CD4-positive, CD25-positive, alpha-beta regulatory T cell (primary cell): ENCODE results near the gene ARHGEF11. TPM values are rescaled to one million over a fixed set of nuclear protein-coding genes. Genes with fewer than 3 reads are reported as not detected.

ENCODE experiments used
- ATAC-seq, 2 donors: fragments of 150-1000 bp; cut with Tn5 transposase; one replicate each; pipeline ENCODE4 v1.10.0; 2021; ENCODE audit warnings: low read depth in 2 of 2, moderate number of reproducible peaks in 2 of 2, moderate library complexity in 1 of 2
- DNase-seq, 3 donors: peaks; one replicate each; pipeline versions ENCODE4 v3.0.0 to v3.0.0-alpha.2; 2012 to 2022; ENCODE audit warnings: mixed read lengths in 1 of 3
- H3K27ac ChIP-seq: one replicate; pipeline ENCODE4 v1.7.0; 2013; ENCODE audit warnings: mild to moderate bottlenecking, low read length; ENCODE audit not compliant: insufficient read depth, poor library complexity, severe bottlenecking
- H3K27me3 ChIP-seq: one replicate; pipeline ENCODE4 v1.7.0; 2013; ENCODE audit warnings: low read length; ENCODE audit not compliant: control insufficient read depth, insufficient read depth
- H3K36me3 ChIP-seq: one replicate; pipeline ENCODE4 v1.7.0; 2013; ENCODE audit warnings: mild to moderate bottlenecking, low read length, moderate library complexity; ENCODE audit not compliant: control insufficient read depth, insufficient read depth
- H3K4me1 ChIP-seq: 2 replicates; pipeline ENCODE4 v1.7.0; 2013; ENCODE audit warnings: mild to moderate bottlenecking, low read length; ENCODE audit not compliant: insufficient read depth, control insufficient read depth, poor library complexity, severe bottlenecking
- H3K4me3 ChIP-seq: one replicate; pipeline ENCODE4 v1.7.0; 2013; ENCODE audit warnings: low read depth, mild to moderate bottlenecking, low read length, moderate library complexity
- H3K9me3 ChIP-seq, 2 experiments: 1 replicate in 1 of 2; 2 replicates in 1 of 2; pipeline ENCODE4 v1.7.0; 2013; ENCODE audit warnings: low read length in 2 of 2, mild to moderate bottlenecking in 1 of 2, moderate library complexity in 1 of 2; ENCODE audit not compliant: control insufficient read depth in 2 of 2
- H3K27ac Mint-ChIP-seq, 3 donors: one replicate each; pipeline ENCODE4 v1.8.0; 2020 to 2022; ENCODE audit warnings: mild to moderate bottlenecking in 3 of 3, mixed read lengths in 3 of 3, moderate library complexity in 2 of 3
- H3K27me3 Mint-ChIP-seq: one replicate; pipeline ENCODE4 v1.8.0; 2022; ENCODE audit warnings: mild to moderate bottlenecking, mixed read lengths
- H3K36me3 Mint-ChIP-seq: one replicate; pipeline ENCODE4 v1.8.0; 2020; ENCODE audit warnings: mixed read lengths
- H3K4me1 Mint-ChIP-seq, 4 donors: one replicate each; pipeline ENCODE4 v1.8.0; 2020 to 2022; ENCODE audit warnings: mixed read lengths in 4 of 4, mild to moderate bottlenecking in 1 of 4
- H3K4me3 Mint-ChIP-seq, 4 donors: one replicate each; pipeline ENCODE4 v1.8.0; 2020 to 2022; ENCODE audit warnings: mild to moderate bottlenecking in 4 of 4, mixed read lengths in 4 of 4, moderate library complexity in 3 of 4
- H3K9me3 Mint-ChIP-seq, 7 donors: one replicate each; pipeline ENCODE4 v1.8.0; 2020 to 2022; ENCODE audit warnings: mixed read lengths in 7 of 7, mild to moderate bottlenecking in 3 of 7, moderate library complexity in 2 of 7
- polyA plus RNA-seq, 4 donors: library from polyadenylated mRNA; unstranded; fragments of 300-500 nt; fragmentation: Illumina TruSeq; gene quantifications; one replicate each; pipeline ENCODE4 v1.2.3, GENCODE V29; 2021
- total RNA-seq: library from RNA; stranded (reverse); gene quantifications from one replicate; pipeline ENCODE4 v1.2.3, GENCODE V29; 2022

The ARHGEF11 gene
- total and polyA plus RNA-seq, 5 donors from 2014 or later: 18.2 to 39.4 (median 20.8) TPM

DNA sequence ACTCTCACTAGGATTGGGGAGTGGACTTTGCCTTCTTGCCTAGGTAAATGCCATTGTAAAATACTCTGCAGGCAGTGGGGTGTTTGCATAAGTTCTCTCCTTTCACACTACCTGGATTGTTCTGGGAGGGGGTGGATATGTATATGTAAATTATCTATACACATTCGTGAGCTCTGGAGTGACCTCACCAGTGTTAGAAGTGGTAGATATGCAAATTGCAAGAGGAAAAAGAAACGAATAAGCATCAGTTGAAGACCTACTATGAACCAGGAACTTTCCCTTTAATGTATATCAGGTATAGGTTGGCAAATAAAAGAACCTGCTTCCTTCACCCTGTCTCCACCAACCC, 1.5 kb upstream of the ARHGEF11 start:
- DNase-seq (no peak), ATAC-seq (no peak)

DNA sequence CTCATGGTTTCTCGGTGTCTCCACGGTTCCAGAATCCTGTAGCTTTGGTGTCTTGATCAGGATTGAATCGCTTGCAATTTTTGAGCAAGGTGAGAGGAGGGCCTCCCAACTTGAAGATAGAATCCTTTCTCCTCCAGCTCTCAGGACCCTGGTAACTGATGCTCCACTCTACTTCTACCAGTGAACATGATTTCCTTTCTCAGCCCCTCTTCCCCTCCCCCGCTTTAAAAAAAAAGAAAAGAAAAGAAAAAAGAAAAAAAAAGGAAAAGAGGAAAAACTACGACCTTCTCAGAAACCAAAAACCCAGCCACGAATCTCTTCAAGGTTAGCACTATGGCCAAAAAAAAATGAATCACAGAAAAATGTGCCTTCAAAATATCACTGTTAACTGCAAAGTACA, 1.2 kb downstream of the ARHGEF11 start:
- DNase-seq (no peak), ATAC-seq (no peak)
- H3K4me3 Mint-ChIP-seq: peak overlapping the region in 2 of 4 donors; percentile 27 to 40
- peaks cover 88% of the 10 kb centered on the region for H3K27me3 Mint-ChIP-seq
- Histone ChIP-seq H3K9me3 (no peaks in the 10 kb centered on the region), H3K36me3 (no peaks in the 10 kb centered on the region), H3K27me3 (peaks cover 51% of the 10 kb centered on the region), H3K4me1 (peaks cover 11% of the 10 kb centered on the region), H3K27ac (no peak overlapping the region), H3K4me3 (no peak overlapping the region)
- peaks cover 0 to 5% (median 0%) of the 10 kb centered on the region in 7 donors for H3K9me3 Mint-ChIP-seq
- H3K4me1 Mint-ChIP-seq: peaks cover 0 to 15% (median 9%) of the 10 kb centered on the region in 4 donors
- H3K36me3 Mint-ChIP-seq: peaks cover 4% of the 10 kb centered on the region
- no peak overlapping the region for H3K27ac Mint-ChIP-seq

More for the DNA sequence above, 1.5 kb upstream of the ARHGEF11 start:
- Histone ChIP-seq H3K27me3 (peaks cover 49% of the 10 kb centered on the region), H3K4me3 (no peak overlapping the region), H3K4me1 (peaks cover 11% of the 10 kb centered on the region), H3K27ac (no peak overlapping the region), H3K36me3 (no peaks in the 10 kb centered on the region), H3K9me3 (peaks cover 3 to 8% of the 10 kb centered on the region in 2 experiments)
- H3K27me3 Mint-ChIP-seq: peaks cover 88% of the 10 kb centered on the region
- peaks cover 0 to 15% (median 9%) of the 10 kb centered on the region in 4 donors for H3K4me1 Mint-ChIP-seq
- H3K36me3 Mint-ChIP-seq: peaks cover 4% of the 10 kb centered on the region
- no peak overlapping the region for H3K27ac Mint-ChIP-seq
- peak overlapping the region in 3 of 4 donors; percentile 37 to 81 (median 66) for H3K4me3 Mint-ChIP-seq
- peaks cover 1 to 11% (median 5%) of the 10 kb centered on the region in 7 donors for H3K9me3 Mint-ChIP-seq

DNA sequence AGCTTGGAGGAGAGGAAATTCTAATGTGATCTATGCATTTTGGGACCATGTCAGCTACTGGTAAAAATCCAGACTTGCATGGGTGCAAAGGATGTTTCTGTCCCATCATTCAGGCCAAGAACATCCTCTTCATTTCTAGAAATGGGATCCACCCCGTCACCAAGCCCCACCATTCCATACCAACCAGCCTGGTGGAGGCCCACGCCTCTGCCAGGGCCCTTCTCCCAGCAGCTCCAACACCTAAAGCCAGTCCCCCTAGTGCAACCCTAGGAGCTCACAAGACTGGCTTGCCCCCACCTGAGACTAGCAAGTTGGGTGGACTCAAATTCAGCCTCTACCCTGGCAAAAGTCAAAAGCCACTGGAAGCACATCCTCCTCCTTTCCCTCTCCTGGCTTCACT, 1.9 kb downstream of the ARHGEF11 start:
- H3K4me3 ChIP-seq: no peak overlapping the region
- H3K27ac ChIP-seq: no peak overlapping the region
- peak overlapping the region in 1 of 4 donors; percentile 12 for H3K4me3 Mint-ChIP-seq
- H3K9me3 Mint-ChIP-seq: peaks cover 0 to 5% (median 0%) of the 10 kb centered on the region in 7 donors
- H3K27ac Mint-ChIP-seq: no peak overlapping the region
- ATAC-seq (no peak), DNase-seq (no peak)
- peaks cover 88% of the 10 kb centered on the region for H3K27me3 Mint-ChIP-seq
- H3K27me3 ChIP-seq: peaks cover 51% of the 10 kb centered on the region
- no peaks in the 10 kb centered on the region for H3K36me3 ChIP-seq
- H3K4me1 ChIP-seq: peaks cover 11% of the 10 kb centered on the region
- peaks cover 0 to 15% (median 9%) of the 10 kb centered on the region in 4 donors for H3K4me1 Mint-ChIP-seq
- no peaks in the 10 kb centered on the region for H3K9me3 ChIP-seq
- peaks cover 4% of the 10 kb centered on the region for H3K36me3 Mint-ChIP-seq

DNA sequence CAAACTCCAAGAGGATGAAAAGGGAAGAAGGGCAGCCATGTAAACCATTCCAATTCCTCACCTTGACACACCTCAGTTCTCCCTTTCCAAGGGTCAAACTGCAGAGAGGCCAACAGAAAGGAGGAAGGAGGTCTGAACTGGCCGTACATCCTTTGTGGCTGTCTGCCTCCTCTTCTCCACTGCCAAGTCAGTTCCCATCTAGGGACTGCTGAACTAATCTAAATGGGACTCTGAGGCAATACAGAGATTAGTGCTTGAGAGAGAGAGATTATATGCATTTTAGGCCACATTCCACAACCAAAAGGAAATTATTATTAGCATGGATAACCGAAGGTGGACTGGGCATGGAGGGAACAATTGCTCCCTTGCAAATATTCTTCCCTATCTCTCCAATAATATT, 2.7 kb downstream of the ARHGEF11 start:
- Histone ChIP-seq H3K27me3 (peaks cover 46% of the 10 kb centered on the region), H3K4me3 (no peak overlapping the region), H3K36me3 (no peaks in the 10 kb centered on the region), H3K27ac (no peak overlapping the region), H3K4me1 (peaks cover 11% of the 10 kb centered on the region), H3K9me3 (no peaks in the 10 kb centered on the region)
- Mint-ChIP-seq H3K27ac (no peak overlapping the region), H3K4me3 (no peak overlapping the region), H3K4me1 (peaks cover 0 to 15% (median 9%) of the 10 kb centered on the region in 4 donors), H3K9me3 (peaks cover 0 to 5% (median 0%) of the 10 kb centered on the region in 7 donors), H3K27me3 (peaks cover 80% of the 10 kb centered on the region), H3K36me3 (peaks cover 4% of the 10 kb centered on the region)
- ATAC-seq (no peak), DNase-seq (no peak)

DNA sequence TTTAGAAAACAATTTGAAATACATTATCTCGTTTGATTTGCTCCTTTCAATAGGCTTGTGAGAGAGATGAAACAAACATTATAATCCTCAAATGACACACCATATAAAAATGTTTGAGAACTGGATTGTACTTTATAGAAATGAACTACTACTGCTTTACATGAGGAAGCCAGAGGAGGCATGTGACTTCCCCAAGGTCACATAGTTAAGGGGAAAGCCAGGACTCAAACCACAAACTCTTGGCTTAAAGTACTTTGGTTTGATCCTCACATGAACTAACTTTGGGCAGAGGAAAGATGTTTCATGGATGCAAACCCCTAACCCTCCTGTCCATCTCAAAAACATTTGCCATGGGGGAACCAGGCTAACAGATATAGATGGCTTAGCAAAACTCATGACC, 4.7 kb downstream of the ARHGEF11 start:
- H3K4me3 Mint-ChIP-seq: no peak overlapping the region
- H3K27ac Mint-ChIP-seq: no peak overlapping the region
- Histone ChIP-seq H3K9me3 (no peaks in the 10 kb centered on the region), H3K27ac (no peak overlapping the region), H3K27me3 (peaks cover 40% of the 10 kb centered on the region), H3K4me1 (peaks cover 5% of the 10 kb centered on the region), H3K4me3 (no peak overlapping the region), H3K36me3 (no peaks in the 10 kb centered on the region)
- peaks cover 73% of the 10 kb centered on the region for H3K27me3 Mint-ChIP-seq
- peaks cover 0 to 5% (median 4%) of the 10 kb centered on the region in 4 donors for H3K4me1 Mint-ChIP-seq
- no peaks in the 10 kb centered on the region for H3K36me3 Mint-ChIP-seq
- DNase-seq: no peak
- no peak for ATAC-seq
- peaks cover 0 to 2% (median 0%) of the 10 kb centered on the region in 7 donors for H3K9me3 Mint-ChIP-seq

DNA sequence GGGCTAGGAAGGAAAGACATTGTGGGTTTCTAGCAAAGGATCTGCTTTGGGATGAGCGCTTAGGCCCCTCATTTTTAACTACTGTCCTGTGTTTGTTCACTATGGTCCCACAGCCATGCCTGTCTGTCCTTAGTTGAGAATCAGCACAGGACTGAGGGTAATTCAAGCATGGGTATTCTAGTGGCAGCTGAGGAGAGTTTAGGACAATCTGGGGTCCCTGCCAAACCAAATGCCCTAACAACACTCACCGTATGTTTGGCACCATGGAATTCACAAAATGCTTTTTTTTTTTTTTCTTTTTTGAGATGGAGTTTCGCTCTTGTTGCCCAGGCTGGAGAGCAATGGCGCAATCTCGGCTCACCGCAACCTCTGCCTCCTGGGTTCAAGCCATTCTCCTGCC, 10.4 kb downstream of the ARHGEF11 start:
- H3K27ac Mint-ChIP-seq: no peak overlapping the region
- peaks cover 0 to 2% (median 0%) of the 10 kb centered on the region in 7 donors for H3K9me3 Mint-ChIP-seq
- H3K27ac ChIP-seq: no peak overlapping the region
- no peaks in the 10 kb centered on the region for H3K9me3 ChIP-seq
- no peak overlapping the region for H3K4me3 ChIP-seq
- H3K36me3 Mint-ChIP-seq: no peaks in the 10 kb centered on the region
- ATAC-seq (no peak), DNase-seq (no peak)
- no peak overlapping the region for H3K4me3 Mint-ChIP-seq
- H3K27me3 ChIP-seq: peaks cover 12% of the 10 kb centered on the region
- H3K27me3 Mint-ChIP-seq: peaks cover 44% of the 10 kb centered on the region
- H3K4me1 Mint-ChIP-seq: no peaks in the 10 kb centered on the region
- no peaks in the 10 kb centered on the region for H3K36me3 ChIP-seq
- no peaks in the 10 kb centered on the region for H3K4me1 ChIP-seq

DNA sequence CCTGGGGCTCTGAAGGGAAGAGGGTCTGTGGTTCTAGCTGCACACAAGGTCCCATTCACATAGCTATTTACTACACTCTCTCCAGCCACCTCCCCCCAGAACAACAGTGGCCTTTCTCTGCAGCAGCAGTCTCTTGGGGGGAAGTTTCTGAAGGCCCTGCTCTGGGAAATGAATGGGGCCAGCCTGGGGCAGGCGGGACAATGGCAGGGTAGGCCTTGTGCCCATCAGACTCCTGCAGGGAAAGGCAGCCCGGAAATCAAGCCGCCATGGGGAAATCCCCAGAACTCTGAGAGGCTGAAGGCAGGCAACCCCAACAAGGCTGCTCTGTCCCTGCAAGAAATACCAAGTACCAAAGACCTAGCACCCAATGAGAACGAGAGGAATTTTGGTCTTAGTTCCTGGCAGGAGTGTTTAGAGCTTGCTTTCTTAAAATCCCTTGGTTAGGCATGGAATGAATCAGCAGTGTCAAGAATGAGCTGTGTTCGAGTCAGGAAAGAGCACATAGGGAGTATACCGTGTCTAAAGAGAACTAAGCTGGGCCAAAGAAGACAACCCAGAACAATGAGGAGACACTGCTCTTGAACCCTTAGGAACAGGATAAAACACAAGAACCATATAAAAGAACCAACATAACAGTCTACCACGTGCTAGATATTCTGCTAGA, 11.3 kb downstream of the ARHGEF11 start:
- Histone ChIP-seq H3K4me1 (no peaks in the 10 kb centered on the region), H3K36me3 (no peaks in the 10 kb centered on the region), H3K4me3 (no peak overlapping the region), H3K9me3 (no peaks in the 10 kb centered on the region), H3K27me3 (peaks cover 11% of the 10 kb centered on the region), H3K27ac (no peak overlapping the region)
- no peak overlapping the region for H3K27ac Mint-ChIP-seq
- no peak overlapping the region for H3K4me3 Mint-ChIP-seq
- H3K9me3 Mint-ChIP-seq: peaks cover 0 to 2% (median 0%) of the 10 kb centered on the region in 7 donors
- no peaks in the 10 kb centered on the region for H3K36me3 Mint-ChIP-seq
- peaks cover 44% of the 10 kb centered on the region for H3K27me3 Mint-ChIP-seq
- no peak for ATAC-seq
- no peaks in the 10 kb centered on the region for H3K4me1 Mint-ChIP-seq
- no peak for DNase-seq

DNA sequence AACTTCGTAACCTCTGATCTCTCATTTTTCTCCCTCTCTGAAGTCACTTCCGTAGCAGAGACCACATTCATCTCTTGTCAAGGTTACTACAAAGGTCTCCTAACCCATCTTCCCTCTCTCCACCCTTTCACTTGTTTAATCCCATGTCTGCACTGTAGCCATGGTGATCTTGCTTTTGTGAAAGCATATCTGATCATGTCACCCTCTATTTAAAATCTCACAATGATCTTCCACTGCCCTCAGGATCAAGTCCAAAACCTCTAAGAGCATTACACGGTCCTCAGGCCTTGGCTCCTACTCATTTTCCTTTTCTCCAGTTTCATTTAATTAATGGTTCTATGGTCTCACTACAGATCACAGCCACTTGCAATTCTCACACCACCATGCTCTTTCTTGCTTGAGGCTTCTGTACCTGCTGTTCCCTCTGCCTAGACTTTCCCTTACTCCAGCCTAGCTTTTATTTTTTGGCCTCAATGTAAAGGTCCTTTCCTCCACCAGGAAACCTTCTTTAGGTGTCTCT, 12.1 kb downstream of the ARHGEF11 start:
- no peaks in the 10 kb centered on the region for H3K36me3 ChIP-seq
- Mint-ChIP-seq H3K4me3 (no peak overlapping the region), H3K9me3 (peaks cover 0 to 2% (median 0%) of the 10 kb centered on the region in 7 donors)

More for the DNA sequence above, 12.1 kb downstream of the ARHGEF11 start:
- ATAC-seq (no peak), DNase-seq (no peak)
- no peaks in the 10 kb centered on the region for H3K4me1 ChIP-seq
- Mint-ChIP-seq H3K27me3 (peaks cover 42% of the 10 kb centered on the region), H3K4me1 (no peaks in the 10 kb centered on the region), H3K27ac (no peak overlapping the region), H3K36me3 (no peaks in the 10 kb centered on the region)
- no peaks in the 10 kb centered on the region for H3K9me3 ChIP-seq
- no peak overlapping the region for H3K27ac ChIP-seq
- no peak overlapping the region for H3K4me3 ChIP-seq
- H3K27me3 ChIP-seq: peaks cover 8% of the 10 kb centered on the region
